ENCODE data around the gene BCL2L1.

BCL2L1 gene

GRCh38 chr20:31722257-31723068 lies at the start of gene BCL2L1:
BCL2L1 (minus strand) TSS chr20:31722868; CDS start chr20:31722218, 650 bp downstream.
- H3K4me3 ChIP-seq (ENCODE audit: low read length), result peak within 1 kb of the TSS; percentile 88
- TF ChIP-seq CTCF (IDR thresholded peaks at IDR 0.05; ENCODE audit: insufficient read depth, low read depth, low read length, missing control alignments), result peak; percentile 81
- peak; percentile 89 for DNase-seq (ENCODE audit: low read depth)

- H3K4me3 ChIP-seq (ENCODE audit: low read length), result no peak overlapping the region
- DNase-seq (ENCODE audit: low read depth), result no peak
- no peak for TF ChIP-seq CTCF (IDR thresholded peaks at IDR 0.05; ENCODE audit: insufficient read depth, low read depth, low read length, missing control alignments)
Measured at GRCh38 chr20:31770243-31770642, 47.6 kb upstream of the BCL2L1 start.

- no peak for TF ChIP-seq CTCF (IDR thresholded peaks at IDR 0.05; ENCODE audit: insufficient read depth, low read depth, low read length, missing control alignments)
- DNase-seq (ENCODE audit: low read depth), result no peak
- H3K4me3 ChIP-seq (ENCODE audit: low read length), result no peak overlapping the region
Measured at GRCh38 chr20:31769681-31770080, 47.0 kb upstream of the BCL2L1 start.

GRCh38 chr20:31767805-31768204 lies 45.1 kb upstream of the BCL2L1 start:
- no peak for DNase-seq (ENCODE audit: low read depth)
- TF ChIP-seq CTCF (IDR thresholded peaks at IDR 0.05; ENCODE audit: insufficient read depth, low read depth, low read length, missing control alignments), result no peak
- no peak overlapping the region for H3K4me3 ChIP-seq (ENCODE audit: low read length)

GRCh38 chr20:31764641-31765305 lies 42.1 kb upstream of the BCL2L1 start:
- H3K4me3 ChIP-seq (ENCODE audit: low read length), result no peak overlapping the region
- no peak for TF ChIP-seq CTCF (IDR thresholded peaks at IDR 0.05; ENCODE audit: insufficient read depth, low read depth, low read length, missing control alignments)
- no peak for DNase-seq (ENCODE audit: low read depth)

- H3K4me3 ChIP-seq (ENCODE audit: low read length), result no peak overlapping the region
- no peak for TF ChIP-seq CTCF (IDR thresholded peaks at IDR 0.05; ENCODE audit: insufficient read depth, low read depth, low read length, missing control alignments)
- no peak for DNase-seq (ENCODE audit: low read depth)
Measured at GRCh38 chr20:31760519-31761240, 38.0 kb upstream of the BCL2L1 start.

All from epithelial cell of esophagus (primary cell).